K562 (cell line): ENCODE data around the gene KLK2. TPM values are rescaled to one million over a fixed set of nuclear protein-coding genes. Genes with fewer than 3 reads are reported as not detected.

Experiments used
- CGGBP1 ChIP-seq: fragments of 250-450 bp; sonication (Bioruptor Pico); IDR thresholded peaks from 2 replicates; pipeline ENCODE4 v1.9.0; 2021; ENCODE audit warnings: mild to moderate bottlenecking
- CTCF ChIP-seq, 3 experiments: IDR thresholded peaks in 2 of 3; conservative IDR thresholded peaks in 1 of 3; 2 replicates each; pipeline ENCODE4 v1.5.1; 2011 to 2012; ENCODE audit warnings: low read length in 3 of 3, mild to moderate bottlenecking in 3 of 3, control low read depth in 2 of 3, improper control_type of control experiment in 1 of 3, inconsistent platforms in 1 of 3, low read depth in 1 of 3, mixed read lengths in 1 of 3, moderate library complexity in 1 of 3; ENCODE audit not compliant: insufficient read depth in 2 of 3
- ELK3 ChIP-seq: fragments of 450-650 bp; formaldehyde crosslinking; IDR thresholded peaks from 2 replicates; pipeline ENCODE4 v1.4.0; 2020; ENCODE audit warnings: mild to moderate bottlenecking
- FOXK2 ChIP-seq, 2 experiments: fragments of 450-650 bp; IDR thresholded peaks in 1 of 2; conservative IDR thresholded peaks in 1 of 2; 2 replicates each; pipeline ENCODE4 v1.6.1; 2016; ENCODE audit warnings: low read depth in 2 of 2, mild to moderate bottlenecking in 1 of 2
- GTF2B ChIP-seq: IDR thresholded peaks from 2 replicates; pipeline ENCODE4 v1.6.1; 2011; ENCODE audit not compliant: insufficient read length; ENCODE audit errors: extremely low read depth
- HDAC3 ChIP-seq: fragments of 450-650 bp; IDR thresholded peaks from 2 replicates; pipeline ENCODE4 v1.6.1; 2018; ENCODE audit warnings: borderline replicate concordance, mild to moderate bottlenecking, moderate library complexity; ENCODE audit not compliant: partially characterized antibody
- ID3 ChIP-seq, 2 experiments: fragments of 250-450 bp in 1 of 2; fragments of 450-650 bp in 1 of 2; sonication (Bioruptor Pico) in 1 of 2; IDR thresholded peaks; 2 replicates each; pipeline versions ENCODE4 v1.6.1 to v1.8.0; 2016 to 2021; ENCODE audit warnings: mild to moderate bottlenecking in 2 of 2, moderate library complexity in 2 of 2, missing compliant biosample characterization in 1 of 2, missing genetic modification characterization in 1 of 2
- MAX ChIP-seq: sonication (generic); formaldehyde crosslinking; IDR thresholded peaks from 2 replicates; pipeline ENCODE4 v1.9.0; 2022; ENCODE audit warnings: mild to moderate bottlenecking, missing genetic modification reagents
- MAZ ChIP-seq, 2 experiments: fragments of 450-650 bp in 1 of 2; sonication (generic) in 1 of 2; formaldehyde crosslinking; IDR thresholded peaks in 1 of 2; conservative IDR thresholded peaks in 1 of 2; 2 replicates each; pipeline versions ENCODE4 v1.4.0 to v1.5.0; 2020; ENCODE audit warnings: mild to moderate bottlenecking in 1 of 2, missing genetic modification reagents in 1 of 2
- MCM2 ChIP-seq: fragments of 450-650 bp; IDR thresholded peaks from 2 replicates; pipeline ENCODE4 v1.6.1; 2017; ENCODE audit warnings: low read depth, mild to moderate bottlenecking
- PML ChIP-seq: IDR thresholded peaks from 2 replicates; pipeline ENCODE4 v1.6.1; 2012; ENCODE audit warnings: low read length, inconsistent platforms
- PURB ChIP-seq: sonication (generic); formaldehyde crosslinking; IDR thresholded peaks from 2 replicates; pipeline ENCODE4 v1.9.0; 2021; ENCODE audit warnings: low read depth, mild to moderate bottlenecking, missing genetic modification reagents
- RREB1 ChIP-seq: fragments of 250-450 bp; sonication (Bioruptor Pico); IDR thresholded peaks from 2 replicates; pipeline ENCODE4 v1.4.0; 2020
- TARDBP ChIP-seq: fragments of 450-650 bp; IDR thresholded peaks from 2 replicates; pipeline ENCODE4 v1.6.1; 2016
- ZKSCAN1 ChIP-seq: fragments of 150-350 bp; IDR thresholded peaks from 2 replicates; pipeline ENCODE4 v1.6.1; 2016; ENCODE audit warnings: low read depth, low read length
- polyA plus RNA-seq, 8 experiments: library from polyadenylated mRNA; depleted of rRNA in 4 of 8; stranded (reverse) in 5 of 8; unstranded in 3 of 8; fragments of >200 nt; fragmentation: Nextera tagmentation in 2 of 8; fragmentation: Illumina TruSeq in 1 of 8; extraction: Ambion mirVana in 2 of 8; extraction: Trizol in 1 of 8; gene quantifications; 2 replicates each; pipeline versions ENCODE4 v1.2.1 to v1.2.3, GENCODE V29; 2011 to 2014; ENCODE audit warnings: inconsistent platforms in 1 of 8, missing spikeins in 1 of 8
- total RNA-seq, 7 experiments: library from RNA; depleted of rRNA in 6 of 7; stranded (reverse); fragments of >200 nt in 6 of 7; fragmentation: Illumina TruSeq in 2 of 7; extraction: Trizol in 2 of 7; gene quantifications; 2 replicates each; pipeline versions ENCODE4 v1.2.1 to v1.2.3, GENCODE V29; 2011 to 2021; ENCODE audit warnings: low replicate concordance in 1 of 7

The KLK2 gene
- total and polyA plus RNA-seq, 9 of the 15 experiments (the other 6 are each of a cell fraction or from before 2014, with no cell fraction given), result 0.11 to 0.47 (median 0.23) TPM; not detected in 1

GRCh38 chr19:50870417-50871089 is 2.7 kb upstream of the KLK2 start (continued):
- no peak for TF ChIP-seq GTF2B
- TF ChIP-seq TARDBP, result peak; percentile 71; the same call in 1 of the 2 replicates
- TF ChIP-seq ZKSCAN1, result peak; percentile 63; the same call in 1 of the 2 replicates
- TF ChIP-seq MAX, result peak; percentile 79
- TF ChIP-seq ID3 (CRISPR knock-in tag; IDR thresholded peaks at IDR 0.05), result no peak
- peak; percentile 81 for TF ChIP-seq ID3 (tag; IDR thresholded peaks at IDR 0.05)
- peak; percentile 92 to 98 (median 98) for TF ChIP-seq CTCF (IDR thresholded peaks at IDR 0.05 in 2 of 3, conservative IDR thresholded peaks at IDR 0.05 in 1 of 3; ENCODE audit: insufficient read depth in 2 of 3, low read depth in 1 of 3, low read length in 3 of 3)
- no peak for TF ChIP-seq RREB1
- no peak for TF ChIP-seq PURB
- peak; percentile 71 to 74; a peak in 3 of 4 replicates for TF ChIP-seq FOXK2 (conservative IDR thresholded peaks at IDR 0.05 in 1 of 2, IDR thresholded peaks at IDR 0.05 in 1 of 2; ENCODE audit: low read depth in 2 of 2)
- TF ChIP-seq MAZ (CRISPR knock-in tag; conservative IDR thresholded peaks at IDR 0.05 in 1 of 2, IDR thresholded peaks at IDR 0.05 in 1 of 2), result peak in 1 of 2 experiments; percentile 78; a peak in 3 of 4 replicates
- no peak for TF ChIP-seq ELK3 (CRISPR knock-in tag)
- TF ChIP-seq PML, result no peak
- no peak for TF ChIP-seq HDAC3
- 0 out of 2 replicates have a peak, but pooled peaks have one; percentile 24 for TF ChIP-seq CGGBP1 (CRISPR knock-in tag)
- no peak for TF ChIP-seq MCM2
